GM21529 (cell line): ENCODE results near the gene PSMG4.

ENCODE experiments used
- ATAC-seq: cut with Tn5 transposase; IDR thresholded peaks from one replicate; pipeline ENCODE4 v1.9.1; 2021; ENCODE audit not compliant: unreplicated experiment

Gene PSMG4

GRCh38 chr6:3305831-3306230 is 47.1 kb downstream of the PSMG4 start:
- no peak for ATAC-seq

DNA sequence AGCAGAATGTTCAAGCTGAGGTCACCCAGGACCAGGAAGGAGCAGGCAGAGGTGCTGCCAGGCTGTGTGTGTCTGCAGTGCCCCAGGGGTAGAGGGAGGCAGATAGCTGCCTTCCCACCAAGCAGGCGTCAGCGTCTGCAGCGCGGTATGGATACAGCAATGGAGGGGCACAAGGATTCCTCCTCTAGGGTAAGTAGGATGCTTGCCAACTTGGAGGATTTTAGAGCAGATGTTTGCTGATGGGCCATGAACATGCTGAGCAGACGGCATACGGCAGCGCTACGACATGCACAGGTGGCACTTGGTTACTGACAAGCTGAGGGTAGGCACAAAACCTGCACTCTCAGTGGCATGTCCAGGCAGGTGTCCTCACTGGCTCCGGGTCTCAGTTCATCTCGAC is 48.1 kb downstream of the PSMG4 start:
- ATAC-seq = no peak

GRCh38 chr6:3307436-3307835 is 48.7 kb downstream of the PSMG4 start:
- ATAC-seq = no peak

- ATAC-seq = no peak
Measured at GRCh38 chr6:3308106-3308505, 49.4 kb downstream of the PSMG4 start.

GRCh38 chr6:3309391-3310050 is 50.8 kb downstream of the PSMG4 start:
- ATAC-seq = no peak

- no peak for ATAC-seq
Measured at GRCh38 chr6:3310051-3310448, 51.3 kb downstream of the PSMG4 start.

GRCh38 chr6:3310703-3311102 is 52.0 kb downstream of the PSMG4 start:
- no peak for ATAC-seq

GRCh38 chr6:3311826-3312225 is 53.1 kb downstream of the PSMG4 start:
- no peak for ATAC-seq

DNA sequence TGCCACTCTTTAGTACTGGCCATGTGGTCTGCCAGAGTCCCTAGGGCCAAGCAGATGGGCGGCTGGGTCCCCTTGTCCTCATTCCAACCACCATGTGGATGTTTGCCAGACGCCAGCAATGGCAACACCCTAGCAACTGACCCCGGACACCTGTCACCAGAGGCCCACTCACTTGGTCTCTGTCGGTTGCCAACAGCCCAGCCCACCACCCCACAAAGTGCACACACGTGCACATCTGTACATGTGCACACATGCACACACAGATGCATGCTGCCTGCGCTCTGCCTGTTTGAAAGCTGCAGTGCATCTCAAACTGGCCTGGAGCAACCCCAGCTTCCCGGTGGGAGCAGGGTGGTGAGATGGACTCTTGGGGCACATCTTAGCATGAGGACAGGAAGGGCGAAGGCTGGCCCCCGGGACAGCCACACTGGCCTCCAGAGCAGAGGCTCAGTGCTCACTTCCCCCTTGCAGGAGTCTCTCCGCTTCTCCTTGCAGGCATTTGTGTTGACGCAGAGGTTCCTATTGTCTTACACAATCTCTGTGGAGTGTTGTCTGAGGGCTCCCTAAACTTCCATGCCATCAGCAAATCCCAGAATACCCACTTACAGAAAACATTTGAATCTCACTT is 54.0 kb downstream of the PSMG4 start:
- ATAC-seq = no peak

DNA sequence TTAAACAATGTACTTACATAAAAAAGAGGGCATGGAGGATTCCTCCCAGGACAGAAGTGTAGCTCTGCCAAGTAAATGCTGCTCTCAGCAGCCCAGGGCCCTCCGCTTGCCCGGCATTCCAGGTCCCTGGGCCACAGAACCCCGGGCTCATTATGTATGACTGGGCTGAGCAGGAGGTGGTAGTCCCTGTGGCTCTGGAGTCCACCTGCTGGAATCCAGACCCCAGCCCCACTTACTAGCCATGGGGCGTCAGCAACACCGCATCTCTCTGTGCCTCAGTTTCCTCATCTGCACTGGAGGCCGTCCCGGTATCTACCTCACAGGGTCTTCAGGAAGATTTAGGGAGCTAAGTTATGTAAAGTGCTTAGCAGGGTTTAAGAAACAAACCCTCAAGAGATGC is 55.4 kb downstream of the PSMG4 start:
- ATAC-seq = no peak

DNA sequence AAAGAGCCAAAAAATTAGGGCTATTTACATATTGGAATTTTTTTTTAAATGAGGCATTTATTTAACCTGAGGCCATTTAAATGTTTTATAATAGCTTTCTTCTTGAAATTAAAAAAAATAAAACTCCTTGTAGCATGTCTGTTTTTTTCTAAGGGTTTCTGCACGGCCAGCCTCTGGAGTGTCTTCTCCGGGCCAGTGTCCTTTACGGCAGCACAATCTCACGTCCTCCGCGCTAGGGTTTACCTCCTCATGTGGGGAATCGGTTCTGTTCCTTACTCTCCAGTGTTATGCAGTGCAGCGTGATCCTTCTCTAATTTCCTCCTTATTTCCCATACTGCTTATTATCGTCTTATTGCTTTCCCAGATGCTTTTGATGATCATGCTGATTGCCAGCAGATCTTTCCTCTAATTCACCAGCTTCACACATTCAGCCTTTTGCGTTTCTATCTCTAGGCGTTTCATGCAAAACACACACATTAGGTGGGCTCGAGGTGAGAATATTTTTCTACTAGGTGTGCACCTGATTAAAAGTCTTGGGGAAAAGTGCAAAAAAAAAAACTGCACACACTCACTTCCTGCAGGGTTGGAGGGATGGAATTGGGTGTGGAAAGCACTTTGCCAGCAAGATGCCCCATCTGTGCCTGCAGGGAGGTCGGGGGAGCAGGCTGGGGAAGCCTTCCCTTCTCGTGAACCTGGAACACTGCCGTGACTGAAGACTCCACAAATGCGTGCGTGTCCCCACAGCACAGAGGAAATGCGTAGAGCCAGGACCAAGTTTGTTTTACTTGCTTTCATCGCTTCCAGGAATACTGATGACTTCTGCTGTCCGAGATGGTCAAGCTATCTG is 56.1 kb downstream of the PSMG4 start:
- ATAC-seq = no peak

DNA sequence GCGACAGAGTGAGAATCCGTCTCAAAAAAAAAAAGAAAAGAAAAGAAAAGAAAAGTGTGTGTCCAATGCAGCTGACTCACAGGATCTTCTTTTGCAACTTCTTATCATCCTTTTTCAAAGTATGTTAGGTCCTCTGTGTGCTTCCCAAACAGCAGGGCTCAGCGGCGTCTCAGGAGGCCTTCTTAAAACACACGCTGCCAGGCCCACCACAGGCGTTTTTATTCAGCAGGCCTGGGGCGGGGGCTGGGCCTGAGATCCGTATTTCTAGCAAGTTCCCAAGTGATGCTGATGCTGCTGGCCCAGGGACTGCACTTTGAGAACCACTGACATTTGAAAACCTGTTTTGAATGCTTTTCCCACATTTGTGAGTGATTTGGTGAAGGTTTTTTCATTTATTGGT is 57.1 kb downstream of the PSMG4 start:
- no peak for ATAC-seq

- ATAC-seq = no peak
Measured at GRCh38 chr6:3316331-3316730, 57.6 kb downstream of the PSMG4 start.

DNA sequence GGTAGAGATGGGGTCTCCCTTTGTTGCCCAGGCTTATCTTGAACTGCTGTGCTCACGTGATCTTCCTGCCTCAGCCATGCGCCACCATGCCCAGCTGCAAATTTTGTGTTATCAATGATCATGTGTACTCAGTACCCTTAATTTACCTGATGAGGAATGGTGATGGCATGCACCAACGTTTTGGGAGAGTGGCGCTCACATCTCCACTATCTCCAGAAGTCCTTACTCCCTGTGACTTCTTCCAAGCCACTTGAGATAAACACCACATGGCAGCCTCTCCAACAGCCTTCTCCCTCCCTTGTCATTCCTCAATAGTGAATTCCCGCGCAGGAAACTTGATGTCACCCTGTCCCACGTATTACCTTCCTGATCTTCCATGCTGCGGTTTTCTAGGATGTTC is 58.1 kb downstream of the PSMG4 start:
- ATAC-seq = no peak
